ENCODE data around the gene TNFRSF1B.

GRCh38 chr1:12140016-12140415, 26.8 kb upstream of the TNFRSF1B start:
- TF ChIP-seq USF2 (IDR thresholded peaks at IDR 0.05; ENCODE audit: low read length): no peak
- no peak for TF ChIP-seq E2F6 (IDR thresholded peaks at IDR 0.05)
- TF ChIP-seq RFX5 (IDR thresholded peaks at IDR 0.05; ENCODE audit: borderline replicate concordance, low read depth, low read length): no peak
- TF ChIP-seq TEAD4 (IDR thresholded peaks at IDR 0.05; ENCODE audit: low read depth, low read length): no peak
- no peak for TF ChIP-seq POLR2AphosphoS5 (IDR thresholded peaks at IDR 0.05; ENCODE audit: low read depth, low read length)
- no peak for TF ChIP-seq CTCF (IDR thresholded peaks at IDR 0.05; ENCODE audit: control extremely low read depth in 1 of 3, insufficient read depth in 1 of 3, low read depth in 1 of 3, low read length in 3 of 3)
- no peak for TF ChIP-seq CBX8 (IDR thresholded peaks at IDR 0.05; ENCODE audit: borderline replicate concordance, low read depth, low read length)
- no peak for TF ChIP-seq EP300 (IDR thresholded peaks at IDR 0.05; ENCODE audit: borderline replicate concordance in 1 of 2, low read depth in 2 of 2, low read length in 2 of 2)
- TF ChIP-seq NRF1 (IDR thresholded peaks at IDR 0.05; ENCODE audit: low read depth, low read length): no peak
- no peak for TF ChIP-seq SP1 (IDR thresholded peaks at IDR 0.05; ENCODE audit: low read depth, low read length)
- no peak for TF ChIP-seq JUND (IDR thresholded peaks at IDR 0.05; ENCODE audit: low read length)
- no peak for TF ChIP-seq ATF3 (IDR thresholded peaks at IDR 0.05; ENCODE audit: insufficient read depth, low read depth, low read length)

Measured in H1 (cell line).